ENCODE measurements around the gene VSTM2B.

VSTM2B gene

DNA sequence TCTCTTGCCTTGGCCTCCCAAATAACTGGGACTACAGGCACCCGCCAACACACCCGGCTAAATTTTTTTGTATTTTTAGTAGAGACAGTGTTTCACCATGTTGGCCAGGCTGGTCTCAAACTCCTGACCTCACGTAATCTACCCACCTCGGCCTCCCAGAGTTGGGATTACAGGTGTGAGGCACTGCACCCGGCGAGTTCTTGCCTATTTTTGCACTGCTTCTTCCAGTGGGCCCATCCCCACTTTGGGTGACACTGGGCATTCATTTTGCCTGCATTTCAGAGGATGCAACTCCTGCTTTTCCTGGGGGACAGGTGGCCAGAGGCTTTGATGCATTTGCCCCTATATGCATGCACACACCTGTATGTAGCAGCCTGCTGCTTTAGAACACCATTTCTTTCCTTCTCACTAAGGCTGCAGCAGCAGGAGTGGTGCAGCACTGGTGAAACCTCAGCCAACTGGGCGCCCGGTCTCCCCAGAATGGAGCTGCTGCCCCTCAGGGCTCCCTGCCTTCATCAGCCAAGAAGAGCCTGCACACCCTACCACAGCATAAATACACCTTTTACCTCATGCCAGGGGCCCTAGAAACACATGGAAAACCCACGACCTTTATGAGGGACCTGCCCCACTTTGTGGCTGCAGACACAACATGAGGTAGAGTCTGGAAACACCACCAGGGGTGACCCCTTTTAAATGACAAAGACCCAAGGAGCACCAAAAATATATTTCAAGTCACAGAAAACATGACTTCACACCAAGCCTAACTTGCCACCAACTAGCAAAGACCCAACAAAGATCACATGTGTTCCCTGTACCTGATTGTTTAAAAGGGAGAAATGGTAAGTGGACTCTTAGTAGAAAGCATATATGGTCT, 43.5 kb downstream of the VSTM2B start:
- no peak for DNase-seq

- DNase-seq: no peak
These were observed 45.4 kb downstream of the VSTM2B start for GRCh38 chr19:29571181-29571580.

GRCh38 chr19:29573486-29573885, 47.7 kb downstream of the VSTM2B start:
- DNase-seq: no peak

DNA sequence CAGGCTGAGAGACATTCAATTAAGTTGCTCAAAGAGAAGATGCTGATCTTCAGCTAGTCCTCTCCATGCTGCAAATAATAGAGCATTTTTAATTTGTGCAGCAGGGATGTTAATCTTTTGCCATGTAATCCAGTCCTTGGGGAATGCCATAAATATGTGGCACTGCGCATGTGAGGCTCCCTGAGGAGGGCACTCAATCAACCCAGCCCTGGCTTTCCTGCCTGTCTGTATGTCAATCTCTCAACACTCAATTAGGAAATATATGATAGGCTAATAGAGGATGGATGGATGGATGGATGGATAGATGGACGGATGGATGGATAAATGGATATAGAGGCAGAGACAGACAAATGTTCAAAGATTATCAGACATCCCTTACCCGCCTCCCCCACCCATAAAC, 48.7 kb downstream of the VSTM2B start:
- DNase-seq: no peak

GRCh38 chr19:29576046-29576606, 50.3 kb downstream of the VSTM2B start:
- no peak for DNase-seq

- no peak for DNase-seq
These were observed 51.2 kb downstream of the VSTM2B start for GRCh38 chr19:29576761-29577648.

DNA sequence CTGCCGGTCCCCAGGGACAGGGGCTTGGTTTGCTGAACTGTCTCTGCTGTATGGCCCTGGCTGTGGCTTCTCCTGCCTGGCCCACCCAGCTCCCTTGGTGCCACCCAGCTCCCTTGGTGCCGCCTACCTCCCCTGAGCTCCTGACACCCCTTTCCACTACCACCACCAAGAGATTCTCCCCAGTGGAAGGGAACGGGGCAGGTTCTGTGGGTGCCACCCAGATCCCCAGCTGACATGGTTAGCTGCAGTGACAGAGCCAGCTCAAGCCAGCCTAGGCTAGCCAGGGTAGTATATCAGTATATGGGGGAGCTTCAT, 51.8 kb downstream of the VSTM2B start:
- DNase-seq: no peak

DNA sequence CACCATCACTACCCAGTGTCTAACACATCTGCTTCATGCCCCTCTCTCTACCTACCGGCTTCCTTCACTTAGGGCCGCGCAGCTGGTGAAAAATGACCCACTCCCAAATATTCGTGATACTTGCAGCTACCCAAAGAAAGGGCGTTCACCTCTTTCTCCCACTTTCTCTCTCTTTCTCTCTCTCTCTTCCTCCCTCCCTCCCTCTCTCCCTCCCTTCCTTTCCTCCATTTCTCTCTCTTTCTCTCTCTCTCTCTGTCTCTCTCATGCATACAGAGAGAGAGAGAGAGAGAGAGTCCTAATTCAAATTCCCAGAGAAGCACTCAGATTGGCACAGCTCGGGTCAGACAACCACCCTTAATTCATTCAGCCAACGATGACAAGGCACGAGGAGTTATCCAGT, 52.6 kb downstream of the VSTM2B start:
- no peak for DNase-seq

- DNase-seq: no peak
These were observed 53.6 kb downstream of the VSTM2B start for GRCh38 chr19:29579308-29579910.

DNA sequence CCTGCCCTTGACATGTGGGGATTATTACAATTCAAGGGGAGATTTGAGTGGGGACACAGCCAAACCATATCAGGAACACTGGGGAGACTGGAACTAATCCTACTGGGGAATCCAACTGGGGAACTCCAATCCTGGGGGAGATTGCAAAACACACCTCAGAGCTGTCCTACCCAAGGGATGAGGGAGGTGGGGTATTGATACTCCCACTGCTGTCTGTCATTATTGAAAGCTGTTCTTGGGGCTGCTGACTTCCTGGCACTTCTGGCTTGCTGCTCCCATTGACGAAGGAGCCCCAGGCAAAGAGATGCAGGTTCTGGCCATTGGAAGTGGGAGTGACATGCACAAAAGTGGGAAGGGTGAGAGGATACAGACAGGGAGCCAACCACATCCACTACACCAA, 55.6 kb downstream of the VSTM2B start:
- DNase-seq: no peak

DNA sequence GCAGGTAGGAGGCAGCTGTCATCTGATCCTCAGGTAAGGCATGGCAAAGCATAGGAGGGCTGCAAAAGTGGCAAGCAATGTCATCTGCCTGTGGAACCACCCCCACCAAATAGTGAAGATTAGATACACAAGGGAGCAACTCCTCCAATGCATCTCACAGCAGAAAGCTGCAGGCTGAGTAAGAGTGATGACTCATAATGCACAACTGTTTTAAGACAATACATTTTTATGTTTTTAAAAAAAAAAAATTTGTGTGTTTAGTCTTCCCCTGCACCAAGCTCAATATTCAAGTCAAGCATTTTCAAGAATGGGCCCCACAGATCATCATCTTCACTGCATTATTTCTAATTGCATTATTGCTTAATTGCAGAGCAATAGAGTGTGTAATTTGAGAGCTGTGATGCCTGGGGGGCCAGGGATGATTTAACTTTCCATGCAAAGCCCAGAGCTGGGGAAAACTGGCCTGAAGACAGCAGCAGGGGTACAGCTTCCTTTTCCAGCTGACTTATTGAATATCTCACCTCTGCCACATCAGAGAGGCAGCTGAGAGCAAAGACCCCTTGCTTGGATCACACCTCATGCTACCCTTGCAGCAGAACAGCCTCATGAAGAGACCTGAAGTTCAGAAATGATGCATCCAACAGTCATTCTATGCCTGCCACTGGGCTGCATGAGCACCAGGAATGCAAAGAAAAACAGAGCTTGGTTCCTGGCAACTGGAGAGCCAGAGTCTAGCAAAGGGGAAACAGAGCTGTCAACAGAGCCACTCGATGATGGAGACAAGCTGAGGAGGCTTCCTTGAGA, 57.6 kb downstream of the VSTM2B start:
- DNase-seq: no peak

- DNase-seq: no peak
These were observed 60.6 kb downstream of the VSTM2B start for GRCh38 chr19:29586401-29586800.

DNA sequence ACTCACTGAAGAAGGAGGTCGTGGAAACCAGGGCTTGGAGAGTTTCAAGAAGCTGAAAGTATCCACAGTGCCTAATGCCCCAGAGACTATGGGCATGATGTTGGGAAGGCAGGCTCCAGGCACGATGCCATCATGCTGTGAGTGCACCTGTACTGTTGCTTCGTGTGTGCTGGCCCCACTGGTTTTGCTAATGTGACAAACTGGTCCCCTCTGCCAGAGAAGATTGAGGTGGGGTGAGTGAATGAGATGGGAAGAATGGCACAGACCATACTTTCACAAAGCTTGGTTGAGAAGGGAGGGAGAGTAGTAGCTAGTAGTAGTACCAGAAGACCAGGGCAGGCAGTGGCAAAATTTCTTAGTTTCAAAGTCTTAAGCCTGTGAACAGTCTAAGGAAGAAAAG, 61.3 kb downstream of the VSTM2B start:
- no peak for DNase-seq

- no peak for DNase-seq
These were observed 61.8 kb downstream of the VSTM2B start for GRCh38 chr19:29587518-29587986.

GRCh38 chr19:29588095-29588494, 62.3 kb downstream of the VSTM2B start:
- no peak for DNase-seq

- no peak for DNase-seq
These were observed 64.5 kb downstream of the VSTM2B start for GRCh38 chr19:29590278-29590677.

GRCh38 chr19:29591670-29592069, 65.9 kb downstream of the VSTM2B start:
- DNase-seq: no peak

GRCh38 chr19:29593869-29594268, 68.1 kb downstream of the VSTM2B start:
- DNase-seq: no peak

GRCh38 chr19:29596080-29596727, 70.4 kb downstream of the VSTM2B start:
- DNase-seq: no peak

DNA sequence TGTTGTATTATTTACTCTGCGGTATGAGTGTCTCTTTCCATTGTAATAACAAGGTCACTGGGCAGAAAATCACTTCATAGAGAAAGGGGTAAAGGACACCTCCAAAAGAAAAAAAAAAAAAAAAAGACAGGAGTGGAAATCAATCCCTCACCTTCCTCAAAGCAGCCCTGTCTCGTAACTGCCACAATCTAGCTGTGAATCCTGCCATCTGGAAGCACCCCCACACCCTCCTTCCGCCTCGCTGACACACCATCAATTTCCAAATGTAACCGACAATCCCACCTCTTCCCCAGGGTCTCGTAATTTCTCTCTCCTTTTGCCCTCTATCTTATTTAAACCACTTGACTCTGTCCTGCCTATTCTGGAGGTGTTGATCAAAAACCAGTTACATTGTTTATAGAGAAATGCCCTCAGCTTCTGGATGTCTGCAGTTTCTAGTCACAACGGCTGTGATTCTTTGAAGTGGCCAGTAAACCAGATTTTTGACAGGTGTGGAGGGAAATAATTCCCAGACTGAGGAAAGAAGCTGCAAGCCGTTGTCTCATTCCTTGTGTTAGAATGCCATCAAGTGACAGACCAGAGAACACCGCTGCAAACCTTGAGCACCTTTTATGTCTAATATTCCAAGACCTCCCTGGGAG, 71.2 kb downstream of the VSTM2B start:
- DNase-seq: no peak

DNA sequence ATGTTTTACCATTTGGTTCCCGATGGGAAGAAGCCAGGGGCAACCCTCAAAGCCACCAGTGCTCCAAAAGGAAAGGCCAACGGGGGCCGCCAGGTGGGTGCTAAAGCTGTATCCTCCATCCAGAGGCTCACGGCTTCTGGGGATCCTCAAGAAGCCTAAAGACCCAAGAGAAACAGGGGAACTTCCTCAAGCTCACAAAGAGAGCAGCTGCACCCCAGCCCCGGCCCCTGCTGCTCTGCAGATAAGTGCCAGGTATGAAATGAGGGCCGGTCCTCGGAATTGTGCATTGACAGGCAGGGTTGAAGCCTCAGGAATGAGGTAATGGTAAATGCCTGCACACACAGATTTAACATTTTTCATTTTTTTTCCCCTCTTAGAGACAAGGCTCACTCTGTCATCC, 72.2 kb downstream of the VSTM2B start:
- DNase-seq: no peak

Data from right forelimb (tissue), 1 donor.